NCI-H2227 treated with DMSO at 0.1 percent for 48 hours (cell line): ENCODE data around the gene SEMA5A.

Experiments
- DNase-seq: peaks from one replicate; lab custom pipeline; 2025; lab: John Stamatoyannopoulos, UW

Gene SEMA5A

GRCh38 chr5:9169557-9169902, 376.3 kb downstream of the SEMA5A start:
- DNase-seq = no peak

- DNase-seq = no peak
Observed at GRCh38 chr5:9168791-9169556, 376.9 kb downstream of the SEMA5A start.

GRCh38 chr5:9166202-9167112, 379.4 kb downstream of the SEMA5A start:
- DNase-seq = no peak

GRCh38 chr5:9165546-9165945, 380.3 kb downstream of the SEMA5A start:
- no peak for DNase-seq

GRCh38 chr5:9160747-9161146, 385.1 kb downstream of the SEMA5A start:
- no peak for DNase-seq

- no peak for DNase-seq
Observed at GRCh38 chr5:9157811-9158210, 388.1 kb downstream of the SEMA5A start.

- DNase-seq = no peak
Observed at GRCh38 chr5:9157020-9157419, 388.9 kb downstream of the SEMA5A start.

- DNase-seq = no peak
Observed at GRCh38 chr5:9156282-9156681, 389.6 kb downstream of the SEMA5A start.

- no peak for DNase-seq
Observed at GRCh38 chr5:9151684-9152427, 394.0 kb downstream of the SEMA5A start.

- no peak for DNase-seq
Observed at GRCh38 chr5:9149988-9150387, 395.9 kb downstream of the SEMA5A start.

GRCh38 chr5:9148242-9148641, 397.6 kb downstream of the SEMA5A start:
- DNase-seq = no peak

GRCh38 chr5:9140711-9141110, 405.2 kb downstream of the SEMA5A start:
- DNase-seq = no peak

GRCh38 chr5:9140202-9140601, 405.7 kb downstream of the SEMA5A start:
- DNase-seq = no peak

GRCh38 chr5:9139344-9139743, 406.5 kb downstream of the SEMA5A start:
- DNase-seq = no peak

GRCh38 chr5:9128136-9128535, 417.7 kb downstream of the SEMA5A start:
- no peak for DNase-seq

- DNase-seq = no peak
Observed at GRCh38 chr5:9126490-9126889, 419.4 kb downstream of the SEMA5A start.

GRCh38 chr5:9125852-9126251, 420.0 kb downstream of the SEMA5A start:
- no peak for DNase-seq

- no peak for DNase-seq
Observed at GRCh38 chr5:9124838-9125237, 421.0 kb downstream of the SEMA5A start.

GRCh38 chr5:9124071-9124470, 421.8 kb downstream of the SEMA5A start:
- DNase-seq = no peak

- DNase-seq = no peak
Observed at GRCh38 chr5:9122528-9122927, 423.3 kb downstream of the SEMA5A start.

- no peak for DNase-seq
Observed at GRCh38 chr5:9121597-9121996, 424.3 kb downstream of the SEMA5A start.

GRCh38 chr5:9118852-9119251, 427.0 kb downstream of the SEMA5A start:
- DNase-seq = no peak

GRCh38 chr5:9115093-9115492, 430.8 kb downstream of the SEMA5A start:
- no peak for DNase-seq
